NCI-H446 treated with DMSO at 0.1 percent for 48 hours (cell line): Measurements from ENCODE around the gene KAZN.

Experiments used
- DNase-seq: peaks from one replicate; lab custom pipeline; 2025; lab: John Stamatoyannopoulos, UW

Gene KAZN

DNA sequence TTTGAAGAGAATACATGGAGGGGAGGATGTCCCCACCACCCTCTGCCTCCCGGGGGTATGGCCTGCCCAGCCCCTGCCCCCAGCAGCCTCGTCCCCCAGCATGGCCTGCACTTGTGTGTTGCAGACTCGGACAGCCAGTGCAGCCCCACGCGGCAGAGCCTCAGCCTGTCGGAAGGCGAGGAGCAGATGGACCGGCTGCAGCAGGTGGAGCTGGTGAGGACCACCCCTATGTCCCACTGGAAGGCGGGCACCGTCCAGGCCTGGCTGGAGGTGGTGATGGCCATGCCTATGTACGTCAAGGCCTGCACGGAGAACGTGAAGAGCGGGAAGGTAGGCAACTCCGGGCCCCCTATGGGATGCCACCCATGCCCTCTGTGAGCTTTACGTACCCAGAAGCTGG is 495.6 kb downstream of the KAZN start:
- no peak for DNase-seq

DNA sequence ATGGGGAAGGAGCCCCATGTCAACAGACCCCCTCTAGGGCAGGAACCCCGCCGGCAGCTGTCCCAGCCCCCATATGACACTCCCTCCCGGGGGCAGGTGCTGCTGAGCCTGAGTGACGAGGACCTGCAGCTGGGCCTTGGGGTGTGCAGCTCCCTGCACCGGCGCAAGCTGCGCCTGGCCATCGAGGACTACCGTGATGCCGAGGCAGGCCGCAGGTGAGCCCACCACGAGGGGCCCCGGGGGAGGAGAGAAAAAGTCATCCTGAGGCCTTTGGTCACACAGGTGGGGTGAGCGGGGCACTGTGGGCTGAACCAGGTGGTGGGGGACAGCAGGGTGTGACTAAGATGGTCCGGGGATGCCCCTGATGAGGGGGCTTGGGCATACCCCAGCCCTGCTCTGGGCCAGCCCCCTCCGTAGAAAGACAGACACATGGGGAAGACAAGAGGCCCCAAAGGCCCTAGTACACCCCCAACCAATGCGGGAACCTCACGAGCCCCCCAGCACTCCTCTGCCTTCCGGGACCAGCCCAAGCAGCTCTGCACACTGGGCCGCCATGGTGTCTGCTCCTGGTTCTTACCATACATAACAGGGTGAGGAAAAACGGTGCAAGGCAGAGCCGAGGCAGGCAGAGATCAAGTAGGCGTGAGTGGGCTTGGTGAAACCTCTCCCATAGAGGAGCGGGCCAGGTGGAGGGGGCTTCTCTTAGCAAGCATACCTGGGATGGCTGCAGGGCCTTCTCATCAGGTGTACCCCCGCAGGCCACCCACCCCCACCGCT is 496.4 kb downstream of the KAZN start:
- no peak for DNase-seq

DNA sequence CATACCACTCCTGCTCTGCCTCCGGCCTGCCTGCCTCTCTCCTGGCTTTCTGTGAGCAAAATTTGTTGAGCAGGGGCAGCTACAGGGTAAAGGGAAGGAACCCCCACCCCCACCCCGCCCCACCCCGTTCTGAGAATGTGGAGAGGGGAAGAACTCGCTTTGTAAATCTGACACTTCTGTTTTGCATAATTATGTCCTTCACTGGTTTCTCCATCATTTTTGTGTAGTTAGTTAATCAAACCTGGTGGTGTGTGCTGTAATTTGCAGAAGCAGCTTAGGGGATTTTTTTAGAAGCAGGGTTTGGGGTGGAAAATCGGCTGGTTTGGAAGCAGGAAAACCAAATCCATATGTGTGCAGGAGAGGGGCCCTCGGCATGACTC is 497.0 kb downstream of the KAZN start:
- DNase-seq, result no peak

DNA sequence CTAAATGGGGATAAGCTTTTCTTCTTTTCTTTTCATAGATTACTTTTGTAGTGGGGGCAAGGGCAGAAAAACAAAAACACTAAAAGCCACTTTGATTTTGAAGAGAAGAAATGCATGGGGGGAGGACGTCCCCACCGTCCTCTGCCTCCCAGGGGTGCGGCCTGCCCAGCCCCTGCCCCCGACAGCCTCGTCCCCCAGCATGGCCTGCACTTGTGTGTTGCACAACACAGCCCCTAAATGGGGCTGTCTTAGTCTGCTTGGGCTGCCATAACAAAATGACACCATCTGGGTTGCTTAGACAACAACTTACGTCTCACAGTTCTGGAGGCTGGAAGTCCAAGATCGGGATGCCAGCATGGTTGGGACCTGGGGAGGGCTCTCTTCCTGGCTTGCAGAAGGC is 497.8 kb downstream of the KAZN start:
- DNase-seq, result no peak

DNA sequence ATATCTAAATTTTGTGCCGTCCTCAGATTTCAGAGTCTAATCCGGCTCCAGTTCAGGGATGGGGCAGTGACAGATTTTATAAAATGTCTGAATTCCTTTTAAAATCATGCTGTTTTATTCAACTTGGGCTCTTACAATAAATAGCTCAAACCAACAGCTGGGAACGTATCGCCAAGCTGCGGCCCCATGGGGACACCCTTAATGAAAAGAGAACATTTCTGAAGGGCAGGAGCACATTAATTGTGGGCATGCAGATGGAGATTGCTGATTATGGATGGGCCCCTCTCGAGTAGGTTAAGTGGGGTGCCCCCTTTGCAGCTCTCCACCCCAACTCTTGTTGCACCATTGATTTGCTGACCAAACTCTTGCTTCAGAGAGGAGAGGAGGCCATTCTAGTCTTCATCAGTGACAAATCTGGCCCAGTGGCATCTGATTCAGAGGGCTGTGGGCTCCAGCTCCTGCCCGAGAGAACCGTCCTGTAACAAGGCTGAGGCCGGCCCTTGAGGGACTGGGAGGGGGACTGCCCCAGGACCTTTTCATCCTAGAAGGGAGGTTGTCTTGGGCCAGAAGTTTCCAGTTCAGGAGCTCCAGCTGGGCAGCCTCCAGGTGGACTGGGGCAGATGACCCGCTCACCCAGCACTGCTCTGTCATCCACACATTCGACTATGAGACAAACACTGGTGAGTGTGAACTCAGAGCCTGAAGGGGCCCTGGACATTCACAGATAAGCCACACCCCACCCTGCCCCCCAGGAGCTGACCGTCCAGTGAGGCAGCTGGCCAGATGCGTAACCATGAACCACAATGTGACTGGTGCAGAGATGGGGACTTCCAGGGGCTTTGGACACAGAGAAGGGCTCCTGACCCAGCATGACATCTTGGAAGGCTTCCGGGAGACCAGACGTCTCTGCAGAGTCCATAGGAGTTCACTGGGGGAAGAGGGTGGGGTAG is 500.0 kb downstream of the KAZN start:
- DNase-seq, result no peak

DNA sequence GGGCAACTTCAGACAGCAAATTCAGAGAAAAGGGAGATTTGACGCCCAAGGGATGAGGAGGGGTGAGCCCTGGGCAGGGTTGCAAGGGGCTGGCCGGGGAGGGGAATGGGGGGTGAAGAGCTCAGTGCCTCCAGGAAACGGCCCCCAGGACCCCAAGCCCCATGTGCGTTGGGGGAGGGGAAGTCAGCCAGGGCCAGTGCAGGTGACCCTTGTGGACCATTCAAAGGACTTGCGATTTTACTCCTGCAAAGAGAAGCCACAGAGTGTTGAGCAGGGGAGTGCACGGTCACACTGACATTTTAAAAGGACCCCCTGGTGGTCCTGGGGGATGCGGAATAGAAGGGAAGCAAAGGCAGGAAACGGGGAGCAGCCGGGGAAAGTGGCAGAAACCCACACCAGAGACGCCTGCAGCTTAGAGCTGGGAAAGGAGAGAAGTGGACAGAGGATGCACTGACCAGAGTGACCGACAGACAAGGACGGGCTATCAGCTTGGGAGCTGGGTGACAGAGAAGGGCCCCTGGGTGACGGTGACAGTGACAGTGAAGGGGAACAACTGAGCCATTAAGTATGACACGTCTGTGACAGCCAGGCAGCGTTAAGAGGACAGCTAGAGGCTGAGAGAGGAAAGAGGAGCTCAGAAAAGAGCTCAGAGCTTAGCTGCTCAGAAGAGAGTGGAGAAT is 501.1 kb downstream of the KAZN start:
- DNase-seq, result no peak

DNA sequence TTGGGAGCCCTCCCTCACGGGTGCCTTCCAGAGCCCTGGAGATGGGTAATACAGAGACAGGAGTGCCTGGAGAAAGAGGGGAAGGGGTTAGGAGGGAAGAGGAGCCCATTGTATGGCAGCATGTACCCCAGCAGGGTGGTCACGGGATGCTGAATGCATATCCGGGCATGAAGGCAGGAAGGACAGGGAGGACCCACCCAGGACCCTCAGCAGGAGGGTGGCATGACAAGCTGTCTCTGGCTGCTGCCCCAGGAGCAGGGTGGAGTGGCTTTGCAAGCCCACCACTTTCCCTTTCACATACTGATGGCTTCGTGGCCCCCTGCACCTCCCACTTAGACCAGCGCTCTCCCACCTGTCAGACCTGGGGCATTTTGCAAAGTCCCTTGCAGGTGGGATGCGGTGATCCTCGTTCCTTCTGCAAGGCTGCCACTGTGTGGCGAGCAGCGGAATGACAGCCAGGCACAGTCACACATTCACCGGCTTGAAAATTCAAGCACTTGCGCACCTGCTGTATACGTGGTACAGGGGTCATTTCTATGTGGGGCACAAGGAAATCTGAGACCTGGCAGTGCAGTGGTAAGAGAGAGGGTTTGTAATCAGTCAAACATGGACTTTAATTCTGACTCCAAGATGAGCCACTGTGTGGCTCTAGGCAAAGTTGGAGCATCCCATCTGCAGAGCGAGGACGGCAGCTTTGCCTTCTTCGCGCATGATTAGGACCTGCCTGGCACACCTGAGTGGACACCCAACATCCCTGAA is 501.8 kb downstream of the KAZN start:
- DNase-seq, result no peak

DNA sequence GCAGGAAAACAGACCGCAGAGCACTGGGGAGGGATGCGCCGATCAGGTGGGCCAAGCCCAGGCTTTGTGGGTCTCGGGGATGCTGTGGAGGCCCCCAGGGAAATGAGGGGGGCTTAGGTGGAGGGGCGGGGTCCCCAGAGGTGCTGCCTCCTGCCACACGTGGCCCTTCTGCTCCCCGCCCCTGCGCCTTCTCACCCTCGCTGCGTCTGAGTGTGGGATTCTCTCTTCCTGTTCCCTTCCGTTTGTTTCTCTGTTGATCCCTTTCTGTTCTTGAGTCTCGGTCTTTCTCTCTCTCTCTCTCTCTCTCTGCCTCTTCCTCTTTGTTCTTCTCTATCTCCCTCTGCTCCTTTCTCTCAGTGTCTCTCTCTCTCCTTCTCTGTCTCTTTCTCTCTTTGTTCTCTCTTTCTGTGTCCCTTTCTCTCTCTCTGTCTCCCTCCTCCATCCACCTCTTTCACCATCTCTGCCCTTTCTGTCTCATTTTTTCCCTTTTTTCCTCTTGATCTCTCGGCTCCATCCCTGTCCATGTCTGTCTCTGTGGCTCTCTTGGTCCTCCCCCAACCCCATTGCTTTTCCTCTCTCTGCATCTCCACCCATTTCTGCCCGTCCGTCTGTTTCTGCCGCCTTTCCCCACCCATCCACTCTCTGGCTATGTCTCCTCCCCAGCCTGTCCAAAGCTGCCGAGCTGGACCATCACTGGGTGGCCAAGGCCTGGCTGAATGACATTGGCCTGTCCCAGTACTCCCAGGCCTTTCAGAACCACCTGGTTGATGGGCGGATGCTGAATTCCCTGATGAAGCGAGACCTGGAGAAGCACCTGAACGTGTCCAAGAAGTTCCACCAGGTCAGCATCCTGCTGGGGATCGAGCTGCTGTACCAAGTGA is 502.6 kb downstream of the KAZN start:
- DNase-seq, result no peak

DNA sequence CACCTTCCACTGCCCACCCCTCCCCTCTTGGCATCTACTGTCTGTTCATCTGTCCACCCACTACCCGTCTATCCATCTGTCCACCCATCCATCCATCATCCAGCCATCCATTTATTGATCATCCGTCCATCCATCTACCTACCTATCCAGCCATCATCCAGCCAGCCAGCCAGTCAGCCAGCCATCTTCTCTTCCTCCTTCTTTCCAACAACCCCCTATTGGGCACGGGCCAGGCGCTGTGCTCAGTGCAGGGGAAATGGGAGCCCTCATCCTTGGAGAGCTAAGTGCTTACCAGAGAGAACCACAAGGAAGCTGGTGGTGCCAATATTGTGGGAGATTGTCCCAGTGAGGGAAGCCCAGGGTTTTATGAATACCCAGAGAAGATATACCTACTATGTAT is 503.3 kb downstream of the KAZN start:
- no peak for DNase-seq

DNA sequence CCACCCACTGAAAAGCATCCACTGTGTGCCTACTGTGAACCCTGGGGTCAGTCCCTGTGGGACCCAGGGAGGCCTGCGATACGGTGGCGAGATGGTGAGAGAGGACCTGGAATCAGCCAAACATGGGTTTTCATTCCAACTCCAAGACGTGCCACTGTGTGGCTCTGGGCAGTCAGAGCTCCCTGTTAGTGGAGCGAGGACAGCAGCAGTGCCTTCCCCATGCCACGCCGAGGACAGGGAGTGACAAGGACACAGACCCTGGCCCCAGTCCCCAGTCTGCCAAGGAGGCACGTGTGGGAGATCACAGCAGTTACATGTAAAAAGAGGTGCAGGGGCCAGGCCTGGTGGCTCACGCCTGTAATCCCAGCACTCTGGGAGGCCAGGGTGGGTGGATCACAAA is 504.2 kb downstream of the KAZN start:
- no peak for DNase-seq

DNA sequence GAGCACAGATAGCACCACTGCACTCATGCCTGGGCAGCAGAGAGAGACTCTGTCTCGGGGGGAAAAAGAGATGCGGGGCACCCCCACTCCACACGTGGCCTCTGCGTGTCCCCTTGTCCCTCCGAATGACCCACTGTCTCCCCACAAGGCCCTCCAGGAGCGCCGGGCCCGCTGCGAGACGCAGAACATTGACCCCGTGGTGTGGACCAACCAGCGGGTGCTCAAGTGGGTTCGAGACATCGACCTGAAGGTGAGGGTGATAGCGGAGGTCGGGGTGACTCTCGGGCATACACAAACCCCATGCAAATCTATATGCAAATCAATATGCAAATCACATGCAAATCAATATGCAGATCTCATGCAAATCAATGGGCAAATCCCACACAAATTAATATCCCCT is 504.7 kb downstream of the KAZN start:
- no peak for DNase-seq

DNA sequence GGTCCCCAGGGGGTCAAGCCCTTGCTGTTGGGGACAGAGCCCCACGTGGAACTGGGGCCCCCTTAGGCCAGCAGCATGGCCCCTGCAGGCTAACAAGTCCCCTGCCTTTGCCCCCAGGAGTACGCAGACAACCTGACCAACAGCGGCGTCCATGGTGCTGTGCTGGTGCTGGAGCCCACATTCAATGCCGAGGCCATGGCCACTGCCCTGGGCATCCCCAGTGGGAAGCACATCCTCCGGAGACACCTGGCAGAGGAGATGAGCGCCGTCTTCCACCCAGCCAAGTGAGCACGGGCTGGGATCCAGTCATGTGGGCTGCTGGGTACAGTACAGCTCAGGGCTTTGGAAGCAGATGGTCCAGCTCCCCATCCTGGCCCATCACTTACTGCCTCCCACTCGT is 505.4 kb downstream of the KAZN start:
- DNase-seq, result no peak

DNA sequence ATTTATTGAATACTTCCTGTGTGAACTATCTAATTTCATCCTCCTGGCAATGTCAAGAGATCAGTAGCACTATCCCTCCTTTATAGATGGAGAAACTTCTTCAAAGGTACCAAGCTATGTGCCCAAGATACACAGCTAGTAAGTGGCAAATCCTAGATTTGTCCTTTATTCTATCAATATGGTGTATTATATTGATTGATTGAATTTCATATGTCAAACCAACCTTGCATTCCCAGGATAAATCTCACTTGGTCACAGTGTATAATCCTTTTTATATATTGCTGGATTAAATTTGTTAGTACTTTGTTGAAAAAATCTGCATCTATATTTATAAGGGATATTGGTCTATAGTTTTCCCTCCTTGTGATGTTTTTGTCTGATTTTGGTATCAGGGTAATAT is 506.3 kb downstream of the KAZN start:
- DNase-seq, result no peak

DNA sequence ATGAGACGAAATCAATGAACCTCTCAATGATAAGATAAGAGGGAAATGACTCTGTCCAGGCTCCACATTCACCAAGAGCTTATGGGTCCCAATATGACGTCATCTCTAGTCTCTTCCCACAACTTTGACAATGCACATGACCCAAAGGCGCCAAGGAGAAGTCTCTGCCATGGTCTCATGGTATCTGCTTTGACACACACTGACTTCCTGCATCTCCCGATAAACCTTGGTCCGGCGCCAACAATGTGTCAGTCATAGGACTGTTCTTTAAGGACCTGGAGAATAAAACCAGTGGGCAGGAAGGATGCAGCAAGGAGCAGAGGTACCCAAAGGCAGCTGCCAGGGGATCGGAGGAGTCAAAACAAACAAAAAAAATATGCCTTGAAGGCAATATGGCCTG is 508.1 kb downstream of the KAZN start:
- DNase-seq, result no peak

DNA sequence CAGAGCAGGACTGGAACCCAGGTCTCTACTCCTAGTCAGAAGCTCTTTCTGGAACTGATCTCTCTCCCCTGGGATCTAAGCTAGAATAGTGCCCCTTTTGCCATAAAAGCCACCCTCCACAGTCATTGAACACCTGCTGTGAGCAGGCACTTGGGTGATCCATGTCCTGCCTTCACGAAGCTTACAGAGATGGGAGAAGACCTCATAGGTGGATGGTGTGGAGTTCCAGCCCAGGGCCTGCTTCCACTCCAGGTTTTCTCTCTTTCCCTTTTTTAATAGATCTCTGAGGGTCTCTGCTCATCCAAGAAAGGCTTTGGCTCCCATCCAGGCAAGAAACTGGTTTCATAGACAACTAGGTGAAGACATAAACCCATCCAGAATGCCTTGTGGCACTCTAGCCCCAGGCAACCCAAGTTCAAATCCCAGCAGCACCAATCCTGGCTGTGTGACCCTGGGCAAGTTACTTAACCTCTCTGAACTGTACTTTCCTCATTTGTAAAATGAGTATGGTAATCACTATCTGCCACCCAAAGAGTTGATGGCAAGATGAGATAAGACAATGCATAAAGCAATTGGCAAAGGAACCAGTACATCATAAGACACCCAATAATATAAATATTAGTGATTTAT is 508.7 kb downstream of the KAZN start:
- no peak for DNase-seq

DNA sequence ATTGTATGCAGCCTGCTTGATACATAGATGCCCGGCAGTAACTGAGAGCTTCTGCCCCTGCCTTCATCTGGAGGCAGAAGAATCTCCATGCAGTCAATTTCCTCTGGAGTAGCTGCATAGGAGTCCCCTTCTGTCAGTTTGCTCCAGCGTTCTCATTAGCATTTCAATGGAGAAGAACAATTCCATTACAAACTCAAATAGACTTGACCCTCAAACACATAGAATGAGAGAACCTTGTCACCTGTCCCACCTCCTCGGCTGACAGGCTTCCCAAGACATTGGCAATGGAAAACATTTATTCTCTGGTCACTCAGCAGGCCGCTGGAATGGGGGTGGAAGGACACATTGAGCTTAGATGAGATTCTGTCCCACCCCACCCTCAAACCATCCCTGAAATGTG is 509.4 kb downstream of the KAZN start:
- no peak for DNase-seq

DNA sequence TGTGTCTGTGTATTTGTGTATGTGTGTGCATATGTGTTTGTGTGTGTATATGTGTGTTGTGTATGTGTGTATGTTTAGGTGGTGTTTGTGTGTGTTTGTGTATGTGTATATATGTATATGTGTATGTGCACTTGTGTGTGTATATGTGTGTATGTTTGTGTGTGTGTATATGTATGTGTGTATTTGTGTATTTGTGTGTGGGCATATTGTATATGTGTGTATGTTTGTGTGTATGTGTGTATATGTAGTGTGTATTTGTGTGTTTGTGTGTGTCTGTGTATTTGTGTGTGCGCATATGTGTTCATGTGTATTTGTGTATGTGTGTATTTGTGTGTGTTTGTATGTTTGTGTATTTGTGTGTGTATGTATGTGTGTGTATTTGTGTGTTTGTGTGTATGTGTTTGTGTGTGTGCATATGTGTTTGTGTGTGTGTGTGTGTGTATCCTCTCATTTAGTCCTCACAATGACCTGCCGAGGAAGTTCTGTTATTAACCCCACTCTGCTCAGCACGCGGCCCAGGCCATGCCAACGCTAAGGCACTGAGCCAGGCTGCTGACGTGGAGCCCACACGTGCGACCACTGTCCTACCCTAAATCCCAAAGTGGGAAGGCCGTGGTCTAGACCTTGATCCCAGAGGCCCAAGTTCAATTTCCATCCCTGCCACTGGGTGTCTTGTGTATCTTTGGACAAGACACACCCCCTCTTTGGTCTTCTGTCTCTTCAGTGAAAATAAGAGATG is 511.8 kb downstream of the KAZN start:
- no peak for DNase-seq

DNA sequence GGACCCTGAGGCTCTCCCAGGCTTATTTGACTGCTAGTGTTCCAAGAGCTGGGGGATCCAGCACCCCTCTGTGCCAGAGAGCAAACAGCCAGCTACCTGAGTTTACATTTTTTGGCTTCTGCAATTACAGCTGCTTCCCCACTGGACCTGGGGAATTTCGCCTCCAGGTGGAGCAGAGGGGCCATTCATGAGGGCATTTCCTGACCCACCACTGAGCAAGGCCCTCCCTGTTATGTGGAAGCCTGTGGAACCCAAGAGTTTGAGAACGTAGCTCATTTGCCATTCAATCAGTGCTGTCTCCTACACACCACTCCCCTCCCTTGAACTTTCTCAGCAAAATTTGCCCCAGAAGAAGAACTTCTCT is 512.4 kb downstream of the KAZN start:
- DNase-seq, result no peak

DNA sequence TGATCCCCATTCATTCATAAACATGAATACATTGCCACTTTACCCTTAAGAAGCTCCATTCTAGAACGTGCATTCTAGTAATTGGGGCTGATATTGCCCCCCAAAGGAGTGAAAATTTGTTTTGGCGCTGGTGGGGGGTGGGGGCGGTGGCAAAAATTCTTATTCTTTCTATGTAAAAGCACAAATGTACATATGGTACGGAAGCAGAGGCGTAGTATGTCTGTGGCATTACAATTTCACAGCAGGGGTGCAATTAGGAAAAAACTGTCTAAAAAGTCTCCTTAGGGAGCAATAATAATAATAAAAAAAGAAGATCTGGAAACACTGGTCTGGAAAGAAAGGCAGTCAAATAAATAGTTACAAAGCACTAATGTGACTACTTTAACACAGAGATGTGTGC is 514.7 kb downstream of the KAZN start:
- DNase-seq, result no peak

DNA sequence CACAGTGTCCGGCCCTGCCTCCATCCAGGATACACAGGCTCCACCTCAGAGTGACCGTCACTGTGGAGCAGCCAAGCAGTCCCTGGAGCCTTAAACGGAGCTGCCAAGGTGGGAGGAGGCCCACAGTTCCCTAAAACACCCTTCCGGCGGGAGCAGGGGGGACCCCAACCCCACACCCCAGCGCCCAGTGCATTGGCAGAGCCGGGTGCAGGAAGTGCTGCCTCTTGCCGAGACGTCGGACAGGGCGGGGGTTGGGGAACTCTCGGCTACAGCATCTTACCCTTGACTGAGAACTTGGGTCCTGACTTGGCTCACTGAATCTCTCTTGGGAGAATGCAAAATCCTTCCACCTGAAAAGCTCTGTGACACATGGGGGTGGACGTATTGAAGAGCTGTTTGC is 516.4 kb downstream of the KAZN start:
- no peak for DNase-seq
